ENCODE results near the gene KIF5B.
"Not testable (repeated sequence)": the region's sequence is repeated elsewhere in the genome, so short reads cannot be mapped to it uniquely, and the experiment has no call there.

The KIF5B gene

GRCh38 chr10:32002531-32002930 is 53.7 kb downstream of the KIF5B start:
- Mint-ChIP-seq H3K9me3 (no peaks in the 10 kb centered on the region), H3K4me1 (peaks cover 10% of the 10 kb centered on the region), H3K36me3 (ENCODE audit: low read depth) (peaks cover 8% of the 10 kb centered on the region), H3K27me3 (ENCODE audit: low read depth, poor library complexity) (no peaks in the 10 kb centered on the region), H3K4me3 (no peak overlapping the region), H3K27ac (no peak overlapping the region)
- DNase-seq, result no peak
- TF ChIP-seq CTCF (IDR thresholded peaks at IDR 0.05), result no peak

GRCh38 chr10:32000937-32001336 is 55.3 kb downstream of the KIF5B start:
- DNase-seq, result no peak
- Mint-ChIP-seq H3K36me3 (ENCODE audit: low read depth) (no peaks in the 10 kb centered on the region), H3K4me1 (peaks cover 10% of the 10 kb centered on the region), H3K9me3 (no peaks in the 10 kb centered on the region), H3K27me3 (ENCODE audit: low read depth, poor library complexity) (no peaks in the 10 kb centered on the region), H3K27ac (no peak overlapping the region), H3K4me3 (no peak overlapping the region)
- no peak for TF ChIP-seq CTCF (IDR thresholded peaks at IDR 0.05)

DNA sequence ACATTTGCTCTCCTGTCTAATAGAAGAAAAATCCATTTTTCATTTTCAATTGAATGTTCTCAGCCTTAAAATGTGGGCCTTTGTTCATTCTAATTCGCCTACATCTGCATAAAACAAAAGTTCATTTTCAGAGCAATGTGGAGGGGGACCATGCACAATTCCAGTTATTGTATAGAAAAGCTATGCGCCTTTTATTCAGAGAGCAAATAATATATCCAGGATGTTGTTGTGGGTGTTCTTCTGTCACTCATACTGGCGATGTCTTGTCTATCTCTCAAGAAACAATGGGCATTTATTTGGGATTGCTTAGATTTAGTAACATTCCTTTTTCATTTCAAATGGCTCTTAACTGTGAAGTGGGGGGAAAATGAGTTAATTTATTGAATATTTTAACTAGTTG is 56.4 kb downstream of the KIF5B start:
- Mint-ChIP-seq H3K27me3 (ENCODE audit: low read depth, poor library complexity) (no peaks in the 10 kb centered on the region), H3K4me3 (no peak overlapping the region), H3K4me1 (peaks cover under 1% of the 10 kb centered on the region), H3K27ac (no peak overlapping the region), H3K9me3 (no peaks in the 10 kb centered on the region), H3K36me3 (ENCODE audit: low read depth) (no peaks in the 10 kb centered on the region)
- no peak for DNase-seq
- no peak for TF ChIP-seq CTCF (IDR thresholded peaks at IDR 0.05)

DNA sequence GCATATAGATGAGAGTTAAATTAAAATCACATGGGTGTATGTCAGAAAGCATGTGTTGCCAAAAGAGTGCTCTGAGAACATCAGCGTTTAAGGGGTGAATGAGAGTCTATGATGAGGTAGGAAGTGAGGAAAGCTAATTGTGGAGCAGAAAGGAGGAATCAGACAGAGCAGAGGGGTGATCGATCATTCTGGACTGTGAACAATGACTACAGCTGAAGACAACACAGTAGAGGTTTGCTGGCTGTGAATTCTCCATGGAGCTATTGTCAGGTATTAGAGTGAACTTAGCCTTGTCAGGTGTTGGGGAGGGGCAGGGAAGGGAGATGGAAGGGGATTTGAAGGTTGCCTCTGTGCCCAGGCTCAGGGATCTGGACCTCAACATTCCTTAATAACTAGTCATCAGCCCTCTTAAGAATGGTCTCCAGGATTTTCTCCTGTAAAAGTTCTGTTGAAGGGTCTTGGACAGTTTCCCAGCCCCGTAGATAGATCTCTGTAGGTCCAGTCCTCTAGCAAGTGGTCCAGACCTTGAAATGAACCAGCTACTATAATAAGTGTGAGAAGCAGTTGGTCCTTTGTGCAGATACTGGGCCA is 57.1 kb downstream of the KIF5B start:
- no peak for DNase-seq
- no peaks in the 10 kb centered on the region for H3K36me3 Mint-ChIP-seq (ENCODE audit: low read depth)
- no peaks in the 10 kb centered on the region for H3K4me1 Mint-ChIP-seq
- no peak overlapping the region for H3K27ac Mint-ChIP-seq
- H3K27me3 Mint-ChIP-seq (ENCODE audit: low read depth, poor library complexity), result no peaks in the 10 kb centered on the region
- H3K4me3 Mint-ChIP-seq, result no peak overlapping the region
- H3K9me3 Mint-ChIP-seq, result no peaks in the 10 kb centered on the region
- TF ChIP-seq CTCF (IDR thresholded peaks at IDR 0.05), result no peak

- no peak for TF ChIP-seq CTCF (IDR thresholded peaks at IDR 0.05)
- DNase-seq, result no peak
- H3K36me3 Mint-ChIP-seq (ENCODE audit: low read depth), result peaks cover 13% of the 10 kb centered on the region
- H3K27me3 Mint-ChIP-seq (ENCODE audit: low read depth, poor library complexity), result no peaks in the 10 kb centered on the region
- H3K27ac Mint-ChIP-seq, result no peak overlapping the region
- H3K4me3 Mint-ChIP-seq, result no peak overlapping the region
- H3K9me3 Mint-ChIP-seq, result no peaks in the 10 kb centered on the region
- H3K4me1 Mint-ChIP-seq, result no peaks in the 10 kb centered on the region
Measured at GRCh38 chr10:31994926-31995325, 61.3 kb downstream of the KIF5B start.

GRCh38 chr10:31990937-31991336 is 65.3 kb downstream of the KIF5B start:
- DNase-seq, result no peak
- Mint-ChIP-seq H3K4me1 (no peaks in the 10 kb centered on the region), H3K36me3 (ENCODE audit: low read depth) (peaks cover 24% of the 10 kb centered on the region), H3K27me3 (ENCODE audit: low read depth, poor library complexity) (no peaks in the 10 kb centered on the region), H3K9me3 (peaks cover 15% of the 10 kb centered on the region), H3K4me3 (no peak overlapping the region), H3K27ac (no peak overlapping the region)
- no peak for TF ChIP-seq CTCF (IDR thresholded peaks at IDR 0.05)

DNA sequence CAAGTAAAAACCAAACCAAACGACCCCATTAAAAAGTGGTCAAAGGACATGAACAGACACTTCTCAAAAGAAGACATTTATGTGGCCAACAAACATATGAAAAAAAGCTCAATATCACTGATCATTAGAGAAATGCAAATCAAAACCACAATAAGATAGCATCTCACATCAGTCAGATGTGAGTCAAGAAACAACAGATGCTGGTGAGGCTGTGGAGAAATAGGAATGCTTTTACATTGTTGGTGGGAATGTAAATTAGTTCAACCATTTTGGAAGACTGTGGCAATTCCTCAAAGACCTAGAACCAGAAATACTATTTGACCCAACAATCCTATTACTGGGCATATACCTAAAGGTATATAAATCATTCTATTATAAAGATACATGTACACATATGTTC is 68.4 kb downstream of the KIF5B start:
- peaks cover 15% of the 10 kb centered on the region for H3K9me3 Mint-ChIP-seq
- not testable (repeated sequence) for H3K27me3 Mint-ChIP-seq (ENCODE audit: low read depth, poor library complexity); H3K4me1 Mint-ChIP-seq; DNase-seq; H3K27ac Mint-ChIP-seq; H3K4me3 Mint-ChIP-seq
- peaks cover 22% of the 10 kb centered on the region for H3K36me3 Mint-ChIP-seq (ENCODE audit: low read depth)

Measured in nephron progenitor cell (in vitro differentiated cells).